B cell (primary cell): ENCODE data around the gene FARP1. TPM values are rescaled to one million over a fixed set of nuclear protein-coding genes. Genes with fewer than 3 reads are reported as not detected.

Source experiments
- ATAC-seq: fragments of 200-7000 bp; cut with Tn5 transposase; one replicate; pipeline ENCODE4 v1.10.0; 2021; ENCODE audit warnings: low read depth, mild to moderate bottlenecking, moderate number of reproducible peaks, moderate library complexity
- CTCF ChIA-PET: fragments of 350-600 bp; sonication (Branson Sonifier 250); formaldehyde crosslinking; loops from one replicate; lab custom pipeline; 2021; ENCODE audit warnings: antibody characterized with exemption, inconsistent platforms; lab: Charles Lee
- POLR2A ChIA-PET: fragments of 350-600 bp; sonication (Branson Sonifier 250); formaldehyde crosslinking; loops from one replicate; lab custom pipeline; 2021; ENCODE audit warnings: antibody characterized with exemption; lab: Charles Lee
- DNase-seq: peaks from one replicate; pipeline ENCODE4 v3.0.0; 2013
- H2AFZ ChIP-seq: 2 replicates; pipeline ENCODE4 v1.6.1; 2012; ENCODE audit warnings: mild to moderate bottlenecking, low read depth, low read length; ENCODE audit not compliant: insufficient read depth, poor library complexity, severe bottlenecking
- H3K27ac ChIP-seq, 2 donors: 1 replicate in 1 of 2; 2 replicates in 1 of 2; pipeline ENCODE4 v1.5.1; 2012 to 2013; ENCODE audit warnings: low read length in 2 of 2, mild to moderate bottlenecking in 2 of 2, moderate library complexity in 1 of 2
- H3K27me3 ChIP-seq, 4 experiments: fragments of 200-600 bp in 1 of 4; sonication (generic) in 1 of 4; replicated peaks in 1 of 4; 1 replicate in 2 of 4; 2 replicates in 2 of 4; pipeline versions ENCODE4 v1.6.1 to v1.7.0; 2013 to 2016; ENCODE audit warnings: low read length in 3 of 4, mild to moderate bottlenecking in 2 of 4, mixed read lengths in 1 of 4, moderate library complexity in 1 of 4; ENCODE audit not compliant: insufficient read depth in 4 of 4, control insufficient read depth in 3 of 4; ENCODE audit errors: control extremely low read depth in 1 of 4
- H3K36me3 ChIP-seq, 2 experiments: replicated peaks in 1 of 2; 1 replicate in 1 of 2; 2 replicates in 1 of 2; pipeline versions ENCODE4 v1.6.1 to v1.7.1; 2013; ENCODE audit warnings: low read length in 1 of 2; ENCODE audit not compliant: insufficient read depth in 2 of 2, control insufficient read depth in 1 of 2; ENCODE audit errors: control extremely low read depth in 1 of 2, extremely low read depth in 1 of 2
- H3K4me1 ChIP-seq, 2 donors: fragments of 200-600 bp in 1 of 2; sonication (generic) in 1 of 2; 1 replicate in 1 of 2; 2 replicates in 1 of 2; pipeline versions ENCODE4 v1.5.1 to v1.6.1; 2013 to 2017; ENCODE audit warnings: low read length in 2 of 2; ENCODE audit not compliant: control insufficient read depth in 2 of 2, insufficient read depth in 2 of 2
- H3K4me2 ChIP-seq: replicated peaks from 2 replicates; pipeline ENCODE3; 2012; ENCODE audit warnings: mild to moderate bottlenecking, low read depth, low read length; ENCODE audit not compliant: poor library complexity, severe bottlenecking
- H3K4me3 ChIP-seq, 5 experiments: fragments of 200-600 bp in 1 of 5; sonication (generic) in 1 of 5; 1 replicate in 3 of 5; 2 replicates in 2 of 5; pipeline versions ENCODE4 v1.5.1 to v1.7.0; 2011 to 2016; ENCODE audit warnings: low read length in 4 of 5, mild to moderate bottlenecking in 4 of 5, low read depth in 2 of 5, control low read depth in 1 of 5, moderate library complexity in 1 of 5; ENCODE audit not compliant: insufficient read depth in 1 of 5; ENCODE audit errors: control extremely low read depth in 1 of 5, extremely low read depth in 1 of 5
- H3K79me2 ChIP-seq: fragments of 200-600 bp; sonication (generic); one replicate; pipeline ENCODE4 v1.6.0; 2016; ENCODE audit warnings: low read length; ENCODE audit not compliant: control insufficient read depth, insufficient read depth
- H3K9ac ChIP-seq: fragments of 200-600 bp; sonication (generic); 2 replicates; pipeline ENCODE4 v1.6.1; 2017; ENCODE audit warnings: mild to moderate bottlenecking, low read length, moderate library complexity
- H3K9me3 ChIP-seq, 3 donors: one replicate each; pipeline versions ENCODE4 v1.6.1 to v1.7.1; 2013; ENCODE audit warnings: low read length in 2 of 3; ENCODE audit not compliant: control insufficient read depth in 2 of 3, insufficient read depth in 1 of 3; ENCODE audit errors: control extremely low read depth in 1 of 3
- H4K20me1 ChIP-seq: 2 replicates; pipeline ENCODE4 v1.6.0; 2012; ENCODE audit warnings: mild to moderate bottlenecking, low read length; ENCODE audit not compliant: insufficient read depth, control insufficient read depth, poor library complexity, severe bottlenecking
- H3K27ac Mint-ChIP-seq: one replicate; pipeline ENCODE4 v1.8.0; 2021; ENCODE audit warnings: mixed read lengths
- H3K27me3 Mint-ChIP-seq: one replicate; pipeline ENCODE4 v1.8.0; 2021; ENCODE audit warnings: mixed read lengths
- H3K4me1 Mint-ChIP-seq: one replicate; pipeline ENCODE4 v1.8.0; 2021; ENCODE audit warnings: mixed read lengths
- H3K4me3 Mint-ChIP-seq: one replicate; pipeline ENCODE4 v1.8.0; 2021; ENCODE audit warnings: mixed read lengths
- H3K9me3 Mint-ChIP-seq: one replicate; pipeline ENCODE4 v1.8.0; 2022; ENCODE audit warnings: mixed read lengths; ENCODE audit not compliant: insufficient read depth
- CTCF ChIP-seq: fragments of 200-600 bp; IDR thresholded peaks from one replicate; pipeline ENCODE4 v1.8.0; 2022; ENCODE audit warnings: antibody characterized with exemption, mild to moderate bottlenecking
- EZH2 ChIP-seq: IDR thresholded peaks from 2 replicates; pipeline ENCODE4 v1.6.1; 2012; ENCODE audit warnings: borderline replicate concordance, low read depth, mild to moderate bottlenecking, moderate library complexity, low read length; ENCODE audit not compliant: insufficient read depth, poor library complexity, severe bottlenecking
- WGBS: methylation state at CpG from one replicate; pipeline ENCODE4 v1.1.5; 2013; ENCODE audit warnings: missing lambda C conversion rate; ENCODE audit not compliant: insufficient coverage; 5-methylcytosine and 5-hydroxymethylcytosine counted together
- intact Hi-C: fragments of 100-400 bp; cut with micrococcal nuclease; formaldehyde crosslinking; loops from one replicate; pipeline ENCODE4 v1.10.0; 2022
- polyA plus RNA-seq: library from polyadenylated mRNA; depleted of rRNA; stranded (reverse); fragments of >200 nt; gene quantifications from 2 replicates; pipeline ENCODE4 v1.2.3, GENCODE V29; 2012
- total RNA-seq, 2 donors: library from RNA; stranded (reverse); fragments of 120-200 nt in 1 of 2; gene quantifications; 1 replicate in 1 of 2; 2 replicates in 1 of 2; pipeline versions ENCODE4 v1.2.3 to v1.2.4, GENCODE V29; 2013 to 2022

FARP1 gene
- total and polyA plus RNA-seq, 2 donors (not counting 1 experiment from before 2014, with no cell fraction given) = 0.15 to 1.5 TPM

GRCh38 chr13:98301721-98302120, 158.8 kb downstream of the FARP1 start:
- ATAC-seq (no peak), DNase-seq (no peak)
- Mint-ChIP-seq H3K27ac (no peak overlapping the region), H3K27me3 (peaks cover 23% of the 10 kb centered on the region), H3K4me1 (no peaks in the 10 kb centered on the region), H3K9me3 (no peaks in the 10 kb centered on the region), H3K4me3 (no peak overlapping the region)
- H4K20me1 ChIP-seq = no peaks in the 10 kb centered on the region
- no peaks in the 10 kb centered on the region for H3K9me3 ChIP-seq
- no peak overlapping the region for H3K9ac ChIP-seq
- CTCF ChIA-PET = no interaction called here
- no peaks in the 10 kb centered on the region for H3K36me3 ChIP-seq
- no peaks in the 10 kb centered on the region for H3K79me2 ChIP-seq
- no peak for TF ChIP-seq EZH2
- TF ChIP-seq CTCF = no peak
- no peaks in the 10 kb centered on the region for H3K27me3 ChIP-seq
- H3K4me2 ChIP-seq = no peak overlapping the region
- 97% methylated on average over 4 of the region's 7 CpGs for WGBS
- H2AFZ ChIP-seq = no peak overlapping the region
- no peak overlapping the region for H3K4me3 ChIP-seq
- intact Hi-C loops = no loop called here
- H3K4me1 ChIP-seq = no peaks in the 10 kb centered on the region
- H3K27ac ChIP-seq = no peak overlapping the region
- POLR2A ChIA-PET = no interaction called here

- ATAC-seq (no peak), DNase-seq (no peak)
- Mint-ChIP-seq H3K27ac (no peak overlapping the region), H3K4me1 (no peaks in the 10 kb centered on the region), H3K27me3 (peaks cover 14% of the 10 kb centered on the region), H3K4me3 (no peak overlapping the region), H3K9me3 (no peaks in the 10 kb centered on the region)
- H4K20me1 ChIP-seq = no peaks in the 10 kb centered on the region
- ChIA-PET POLR2A (no interaction called here), CTCF (no interaction called here)
- no peak for TF ChIP-seq CTCF
- H3K27ac ChIP-seq = no peak overlapping the region
- intact Hi-C loops = no loop called here
- H3K27me3 ChIP-seq = no peaks in the 10 kb centered on the region
- no peak overlapping the region for H3K4me3 ChIP-seq
- no peak overlapping the region for H3K9ac ChIP-seq
- H2AFZ ChIP-seq = no peak overlapping the region
- no peaks in the 10 kb centered on the region for H3K36me3 ChIP-seq
- H3K9me3 ChIP-seq = no peaks in the 10 kb centered on the region
- no peak overlapping the region for H3K4me2 ChIP-seq
- H3K4me1 ChIP-seq = no peaks in the 10 kb centered on the region
- no peaks in the 10 kb centered on the region for H3K79me2 ChIP-seq
- 95% methylated on average over 3 of the region's 6 CpGs for WGBS
These were observed 161.0 kb downstream of the FARP1 start for GRCh38 chr13:98303858-98304257.
